ENCODE measurements around the gene KLKB1.

The KLKB1 gene

GRCh38 chr4:186291256-186291890 lies 64.1 kb downstream of the KLKB1 start:
- TF ChIP-seq CTCF (IDR thresholded peaks at IDR 0.05; ENCODE audit: low read depth, low read length), result no peak
- H3K4me3 ChIP-seq (ENCODE audit: low read depth, low read length), result no peak overlapping the region

GRCh38 chr4:186294160-186294559 lies 66.9 kb downstream of the KLKB1 start:
- H3K4me3 ChIP-seq (ENCODE audit: low read depth, low read length), result no peak overlapping the region
- TF ChIP-seq CTCF (IDR thresholded peaks at IDR 0.05; ENCODE audit: low read depth, low read length), result no peak

GRCh38 chr4:186296481-186296880 lies 69.2 kb downstream of the KLKB1 start:
- no peak overlapping the region for H3K4me3 ChIP-seq (ENCODE audit: low read depth, low read length)
- no peak for TF ChIP-seq CTCF (IDR thresholded peaks at IDR 0.05; ENCODE audit: low read depth, low read length)

- H3K4me3 ChIP-seq (ENCODE audit: low read depth, low read length), result no peak overlapping the region
- TF ChIP-seq CTCF (IDR thresholded peaks at IDR 0.05; ENCODE audit: low read depth, low read length), result peak; percentile 27; the same call in 1 of the 2 replicates
Measured at GRCh38 chr4:186297013-186297645, 69.8 kb downstream of the KLKB1 start.

GRCh38 chr4:186298031-186298647 lies 70.8 kb downstream of the KLKB1 start:
- no peak overlapping the region for H3K4me3 ChIP-seq (ENCODE audit: low read depth, low read length)
- TF ChIP-seq CTCF (IDR thresholded peaks at IDR 0.05; ENCODE audit: low read depth, low read length), result no peak

- TF ChIP-seq CTCF (IDR thresholded peaks at IDR 0.05; ENCODE audit: low read depth, low read length), result no peak
Measured at GRCh38 chr4:186299291-186299690, 72.0 kb downstream of the KLKB1 start.

More at GRCh38 chr4:186299291-186299690, 72.0 kb downstream of the KLKB1 start:
- H3K4me3 ChIP-seq (ENCODE audit: low read depth, low read length), result no peak overlapping the region

Measured in WI38 (cell line).